HG02885 (cell line): ENCODE measurements around the gene FYTTD1.

Experiments used
- ATAC-seq: cut with Tn5 transposase; IDR thresholded peaks from one replicate; pipeline ENCODE4 v1.9.1; 2021; ENCODE audit warnings: mild to moderate bottlenecking; ENCODE audit not compliant: unreplicated experiment, poor library complexity

The FYTTD1 gene

DNA sequence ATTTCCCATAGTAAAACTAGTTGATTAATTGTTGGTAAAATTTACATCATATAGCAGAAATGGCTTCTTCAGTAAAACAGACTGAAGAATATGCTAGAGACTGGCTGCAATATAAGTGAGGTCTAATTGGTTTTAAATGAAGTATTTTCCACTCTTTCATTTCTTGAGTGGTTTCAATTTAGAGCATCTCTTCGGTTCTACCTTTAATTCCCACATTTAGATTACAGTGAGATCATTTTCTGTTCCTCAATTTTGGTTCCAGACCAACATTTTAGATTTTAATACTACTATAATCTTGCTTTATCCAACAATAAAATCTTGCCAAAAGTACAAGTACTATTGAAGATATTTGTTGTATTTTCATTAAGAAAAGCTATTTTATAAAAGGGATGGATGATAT, 40.4 kb downstream of the FYTTD1 start:
- no peak for ATAC-seq

DNA sequence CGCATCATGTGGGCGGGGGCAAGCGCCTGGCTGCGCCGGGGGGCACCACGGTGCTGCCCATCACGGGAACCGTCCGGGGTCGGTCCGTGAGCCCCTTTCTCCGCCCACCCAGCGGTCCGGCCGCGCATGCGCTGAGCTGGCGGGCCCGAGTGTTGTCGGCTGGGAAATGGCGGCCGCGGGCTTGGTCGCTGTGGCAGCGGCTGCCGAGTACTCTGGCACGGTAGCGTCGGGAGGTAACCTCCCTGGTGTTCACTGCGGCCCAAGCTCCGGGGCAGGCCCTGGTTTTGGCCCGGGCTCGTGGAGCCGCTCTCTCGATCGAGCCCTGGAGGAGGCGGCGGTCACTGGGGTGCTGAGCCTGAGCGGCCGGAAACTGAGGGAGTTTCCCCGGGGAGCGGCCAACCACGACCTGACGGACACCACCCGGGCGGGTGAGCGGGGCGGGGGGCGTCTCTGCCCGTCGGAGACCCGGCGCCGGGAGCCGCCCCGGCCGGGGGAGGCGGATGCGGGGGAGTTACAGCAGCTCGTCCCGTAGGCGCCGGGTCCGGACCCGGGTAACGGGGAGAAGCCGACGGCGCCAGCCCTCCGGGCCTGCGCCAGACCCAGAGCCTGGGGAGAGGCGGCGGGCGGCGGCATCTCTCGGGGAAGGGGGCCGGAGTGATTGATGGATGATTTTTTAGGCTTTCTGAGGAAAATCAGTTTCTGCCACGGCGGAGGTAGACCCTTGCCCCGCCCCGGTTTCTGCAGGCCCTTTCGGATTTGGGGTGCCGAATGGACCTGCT, 41.6 kb downstream of the FYTTD1 start, which contains the start of gene LRCH3:
Gene LRCH3 (plus strand): TSS at position 142 of the 779 bp plus-strand sequence. CDS start 25 bp downstream, at position 167.
- ATAC-seq: peak; percentile 80

DNA sequence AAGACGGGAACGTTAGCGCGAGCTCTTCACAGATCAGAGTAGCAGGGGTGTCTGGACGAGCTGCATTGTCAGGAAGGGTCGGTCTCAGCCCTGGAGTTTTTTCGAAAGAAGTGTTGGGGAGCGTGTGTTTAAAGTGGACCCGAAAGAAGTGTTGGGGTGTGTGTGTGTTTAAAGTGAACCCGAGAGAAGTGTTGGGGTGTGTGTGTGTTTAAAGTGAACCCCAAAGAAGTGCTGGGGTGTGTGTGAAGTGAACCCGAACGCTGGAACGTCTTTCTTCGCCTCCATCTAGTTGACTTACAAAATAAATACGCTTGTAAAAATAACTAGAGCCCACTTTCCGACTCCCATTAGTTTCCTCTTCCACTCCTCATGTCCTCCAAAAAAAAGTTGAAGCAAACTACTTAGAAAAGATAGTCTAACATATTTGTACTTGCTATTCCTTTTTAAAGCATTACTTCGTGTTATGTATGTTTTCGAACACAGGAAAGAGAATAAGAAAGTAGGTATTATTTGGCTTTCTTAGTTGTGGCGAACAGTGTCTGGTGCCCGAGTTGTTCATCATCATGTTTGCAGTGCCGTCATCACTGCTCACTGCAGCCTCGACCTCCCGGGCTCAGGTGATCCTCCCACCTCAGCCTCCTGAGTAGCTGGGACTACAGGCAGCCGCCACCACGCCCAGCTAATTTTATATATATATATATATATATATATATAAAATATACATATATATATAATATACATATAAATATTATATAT, 42.4 kb downstream of the FYTTD1 start:
- peak; percentile 28 for ATAC-seq

DNA sequence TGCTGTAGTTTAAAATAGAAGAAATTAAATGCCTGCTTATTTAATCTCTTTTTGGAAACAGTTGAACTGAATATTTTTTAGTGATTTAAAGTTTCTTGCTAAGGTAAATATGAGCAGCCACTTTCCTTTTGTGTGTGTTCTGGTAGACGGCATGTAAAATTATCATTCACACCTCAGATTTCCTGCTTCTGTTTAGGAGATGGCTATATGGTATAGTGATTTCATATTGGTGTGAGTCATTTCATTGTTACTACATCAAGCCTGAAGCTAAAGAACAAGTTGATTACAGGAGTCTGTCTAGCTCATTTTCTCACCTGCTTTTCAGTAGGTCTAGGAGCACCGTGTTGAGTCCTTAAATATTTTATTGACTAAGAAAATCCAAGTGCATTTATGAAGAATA, 43.6 kb downstream of the FYTTD1 start:
- ATAC-seq: no peak

DNA sequence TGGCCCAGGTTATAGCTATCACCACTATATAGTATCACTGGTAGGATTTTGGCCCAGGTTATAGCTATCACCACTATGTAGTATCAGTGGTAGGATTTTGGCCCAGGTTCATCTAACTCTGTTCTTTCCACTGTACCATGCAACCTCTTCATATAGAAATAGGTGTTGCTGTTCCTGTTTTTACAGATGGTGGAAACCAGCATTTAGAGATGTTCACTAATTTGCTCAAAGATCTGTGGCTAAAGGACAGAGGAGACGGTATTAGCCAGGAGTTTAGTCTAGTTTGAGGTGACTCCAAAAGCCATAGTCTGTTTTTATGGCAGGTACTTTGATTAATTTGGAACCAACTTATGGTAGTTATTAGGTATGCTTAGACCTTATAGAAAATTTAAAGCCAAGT, 44.4 kb downstream of the FYTTD1 start:
- peak; percentile 23 for ATAC-seq

DNA sequence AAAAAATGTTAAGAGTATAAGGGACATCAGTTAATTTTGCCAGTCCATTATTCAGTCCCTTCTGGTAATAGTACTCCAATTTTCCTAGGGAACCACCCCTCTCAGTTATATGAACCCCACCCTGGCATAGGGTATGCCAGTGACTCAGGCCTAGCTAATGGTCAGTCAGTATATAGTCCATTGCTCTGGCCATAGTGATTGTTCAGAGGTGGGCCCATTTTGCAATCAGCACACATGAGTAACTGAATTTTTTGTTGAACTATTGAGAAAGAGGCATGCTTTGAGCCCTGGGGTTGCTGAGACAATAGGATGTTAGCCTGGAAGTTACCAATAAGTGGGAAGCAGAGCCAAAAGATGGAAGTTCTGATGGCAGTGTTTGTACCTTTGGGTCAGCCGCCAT, 45.5 kb downstream of the FYTTD1 start:
- no peak for ATAC-seq

DNA sequence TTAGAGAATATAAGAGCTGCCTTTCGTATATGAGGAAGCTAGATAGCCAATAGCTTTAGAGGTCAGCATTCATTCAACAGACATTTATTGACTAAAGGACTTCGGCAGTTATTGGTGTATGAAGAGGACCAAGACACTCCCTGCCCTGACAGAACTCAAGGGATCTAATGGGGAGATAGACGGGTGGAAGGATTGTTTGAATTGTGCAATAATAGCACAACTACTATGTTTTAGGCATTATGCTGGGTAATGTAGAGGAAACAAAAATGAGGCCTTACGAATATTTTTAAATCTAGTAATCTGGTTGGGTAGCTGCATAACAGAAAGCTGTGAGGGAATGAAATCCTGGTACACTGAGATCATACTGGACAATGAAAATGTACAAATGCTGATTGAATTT, 46.4 kb downstream of the FYTTD1 start:
- no peak for ATAC-seq

DNA sequence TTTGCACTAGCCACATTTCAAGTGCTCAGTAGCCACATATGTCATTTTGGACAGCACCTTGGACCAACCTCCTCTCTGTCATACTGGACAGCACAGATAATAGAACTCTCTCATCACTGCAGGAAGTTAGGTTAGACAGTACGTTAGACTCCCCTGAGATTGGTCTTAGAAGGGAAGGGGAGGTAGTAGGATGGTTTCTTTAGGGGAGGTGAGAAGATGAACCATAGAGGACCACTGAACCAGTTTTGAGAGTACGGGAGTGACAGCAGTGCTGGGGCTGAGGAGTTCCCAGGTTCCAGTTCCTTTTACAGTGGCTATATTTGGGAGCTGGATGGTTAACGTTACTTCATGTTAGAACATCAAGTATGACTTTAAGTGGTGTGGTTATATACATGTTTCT, 49.2 kb downstream of the FYTTD1 start:
- peak; percentile 49 for ATAC-seq

DNA sequence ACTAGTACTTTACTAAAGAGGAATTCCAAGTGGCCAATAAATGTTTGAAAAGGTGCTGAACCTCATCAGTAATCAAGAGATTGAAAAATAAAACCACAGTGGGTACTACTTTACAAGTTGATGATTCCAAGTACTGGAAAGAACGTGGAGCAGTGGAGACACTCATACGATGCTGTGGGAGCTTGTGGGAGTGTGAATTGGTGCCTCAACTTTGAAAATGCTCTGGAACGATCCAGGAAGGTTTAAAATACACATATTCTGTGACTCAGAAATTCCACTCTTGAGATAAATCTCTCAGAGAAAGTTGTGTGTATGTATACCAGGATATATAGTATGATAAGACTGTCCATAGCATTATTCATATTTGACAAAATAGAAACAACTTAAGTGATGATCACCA, 50.7 kb downstream of the FYTTD1 start:
- no peak for ATAC-seq

DNA sequence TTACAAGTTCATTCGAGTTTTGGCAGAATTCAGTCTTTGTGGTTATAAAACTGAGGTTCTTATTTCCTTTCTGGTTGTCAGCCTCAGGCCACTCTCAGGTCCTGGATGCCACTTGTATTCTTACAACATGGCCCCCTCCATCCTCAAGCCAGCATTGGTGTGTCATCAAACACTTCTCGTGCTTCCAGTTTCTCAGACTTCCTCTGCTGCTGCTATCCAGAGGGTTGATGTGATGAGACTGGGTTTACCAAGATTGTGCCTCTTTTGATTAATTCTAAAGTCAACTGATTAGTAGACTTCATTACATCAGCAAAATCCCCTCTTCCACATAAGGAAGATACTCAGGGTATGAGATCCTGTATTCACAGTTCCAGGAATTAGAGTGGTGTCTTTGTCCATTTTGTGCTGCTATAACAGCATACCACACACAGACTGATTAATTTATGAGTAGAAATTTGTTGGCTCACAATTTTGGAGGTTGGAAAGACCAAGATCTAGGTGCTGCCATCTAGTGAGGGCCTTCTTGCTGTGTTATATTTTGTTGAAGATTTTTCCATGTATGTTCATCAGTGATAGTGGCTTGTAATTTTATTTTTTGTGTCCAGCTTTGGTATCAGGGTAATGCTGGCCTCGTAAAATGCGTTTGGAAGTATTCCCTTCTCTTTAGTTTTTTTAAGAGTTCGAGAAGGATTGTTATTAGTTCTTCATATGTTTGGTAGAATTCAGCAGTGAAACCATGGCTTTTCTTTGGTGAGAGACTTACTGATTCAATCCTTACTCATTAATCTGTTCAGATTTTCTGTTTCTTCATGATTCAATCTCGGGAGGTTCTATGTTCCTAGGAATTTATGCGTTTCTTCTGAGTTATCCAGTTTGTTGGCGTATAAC, 52.5 kb downstream of the FYTTD1 start:
- ATAC-seq: no peak

DNA sequence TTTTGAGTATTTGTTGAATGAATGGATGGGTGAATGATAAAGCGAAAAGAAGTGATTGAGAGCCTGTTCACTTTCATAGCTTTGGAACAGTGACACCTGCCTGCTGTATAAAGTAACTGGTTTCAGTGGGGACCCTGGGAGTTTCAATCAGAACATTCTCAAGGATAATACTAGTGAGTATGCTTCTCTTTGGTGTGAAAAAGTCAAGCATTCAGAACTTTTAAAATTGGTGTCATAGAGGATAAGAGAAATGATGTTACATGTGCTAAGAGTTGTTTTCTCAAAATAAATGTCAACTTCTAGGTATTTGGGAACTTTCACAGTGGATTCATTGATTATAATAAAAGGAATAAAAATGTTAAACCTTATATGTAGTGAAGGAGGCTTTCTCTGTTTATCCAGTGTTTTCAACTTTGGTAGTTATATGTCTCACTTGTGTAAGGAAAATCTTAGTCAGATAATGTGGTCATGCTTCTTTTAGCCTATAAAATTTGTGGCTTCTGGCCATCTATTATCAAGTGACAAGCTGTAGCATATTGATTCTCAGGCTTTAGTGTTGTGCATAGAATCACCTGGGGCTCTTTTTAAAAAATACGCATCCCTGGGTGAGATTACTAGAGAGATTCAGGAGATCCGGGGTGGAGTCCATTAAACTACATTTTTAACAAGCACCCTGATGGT, 53.2 kb downstream of the FYTTD1 start:
- no peak for ATAC-seq

DNA sequence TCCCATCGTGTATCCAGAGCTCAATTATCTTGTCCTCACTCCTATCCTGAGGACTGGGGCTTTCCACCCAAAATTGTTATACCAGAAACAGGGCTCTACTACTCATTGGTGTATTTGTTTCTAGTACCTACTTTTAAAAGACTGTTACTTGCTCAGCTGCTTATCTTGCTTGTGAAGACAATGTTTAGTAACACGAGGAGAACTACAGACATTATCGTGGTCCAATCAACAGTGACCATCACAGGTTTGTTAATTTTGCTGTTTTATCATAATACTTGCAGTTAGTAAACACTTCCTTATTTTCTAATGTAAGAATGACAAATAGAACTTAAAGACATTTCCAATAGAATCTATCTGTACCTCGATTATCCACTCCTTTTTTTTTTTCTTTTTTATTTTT, 54.8 kb downstream of the FYTTD1 start:
- ATAC-seq: no peak

DNA sequence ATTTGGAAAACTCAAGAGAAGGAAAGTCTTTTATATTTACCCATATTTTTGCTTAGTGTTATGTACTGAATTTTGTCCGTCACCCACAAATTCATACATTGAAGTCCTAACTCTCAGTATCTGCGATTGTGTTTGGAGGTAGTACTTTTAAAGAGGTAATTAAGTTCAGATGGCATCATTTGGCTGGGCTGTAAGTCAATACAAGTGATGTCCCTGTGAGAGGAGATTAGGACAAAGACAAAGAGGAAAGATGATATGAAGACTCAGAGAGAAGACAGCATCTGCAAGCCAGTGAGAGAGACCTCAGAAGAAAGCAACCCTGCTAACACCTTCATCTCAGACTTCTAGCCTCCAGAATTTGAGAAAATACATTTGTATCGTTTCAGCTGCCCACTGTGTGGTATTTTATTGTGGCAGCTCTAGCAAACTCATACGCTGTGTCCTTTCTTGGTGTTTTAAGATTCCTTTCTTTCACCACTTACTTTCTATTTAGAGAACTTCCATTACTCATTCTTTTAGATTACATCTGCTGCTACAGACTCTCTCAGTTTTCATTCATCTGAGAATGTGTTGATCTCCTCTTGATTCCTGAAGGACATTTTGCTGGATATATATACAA, 58.4 kb downstream of the FYTTD1 start:
- ATAC-seq: no peak

DNA sequence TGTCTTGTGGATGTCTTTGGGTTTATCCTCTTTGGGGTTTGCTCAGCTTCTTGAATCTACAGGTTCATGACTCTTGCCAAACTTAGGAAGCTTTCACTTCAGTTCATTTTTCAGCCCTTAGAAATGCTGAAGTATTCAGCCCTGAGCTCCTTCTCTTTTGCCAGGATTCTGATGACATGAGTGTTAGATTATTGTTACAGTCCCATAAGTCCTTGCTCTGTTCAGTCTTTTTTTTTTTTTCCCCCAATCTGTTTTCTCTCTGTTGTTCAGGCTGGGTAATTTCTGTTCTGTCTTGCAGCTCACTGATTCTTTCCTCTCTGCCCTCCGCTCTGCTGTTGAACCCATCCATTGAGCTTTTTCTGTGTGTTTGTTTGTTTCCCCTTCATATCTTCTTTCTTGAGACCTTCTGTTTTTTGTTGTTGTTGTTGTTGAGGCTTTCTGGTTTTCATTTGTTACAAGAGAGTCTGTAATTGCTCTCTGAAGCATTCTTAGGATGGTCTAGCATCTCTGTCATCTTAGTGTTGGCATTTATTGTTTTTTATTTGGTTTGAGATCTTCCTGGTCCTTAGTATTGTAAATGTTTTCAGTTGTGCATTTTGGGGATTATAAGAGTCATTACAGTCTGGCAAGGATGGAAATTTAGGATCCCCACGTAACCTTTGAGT, 59.8 kb downstream of the FYTTD1 start:
- ATAC-seq: no peak

DNA sequence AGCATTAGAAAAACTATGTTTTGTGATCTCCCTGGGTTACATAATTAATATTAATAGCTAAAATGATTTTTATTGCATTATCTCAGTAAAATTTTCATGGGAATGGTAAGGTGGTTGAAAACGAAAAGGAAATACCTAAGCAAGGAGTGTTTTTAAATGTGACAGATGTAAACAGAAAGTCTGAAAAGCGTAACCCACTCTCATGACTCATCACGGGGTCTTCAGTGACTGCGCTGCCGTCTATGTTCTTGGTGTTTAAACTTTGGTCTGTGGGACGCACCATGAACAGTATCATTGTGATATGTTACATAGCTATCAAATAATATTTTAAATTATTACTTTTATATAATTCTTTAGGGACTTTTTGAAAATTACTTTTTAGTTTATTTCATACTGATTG, 61.2 kb downstream of the FYTTD1 start:
- ATAC-seq: no peak

DNA sequence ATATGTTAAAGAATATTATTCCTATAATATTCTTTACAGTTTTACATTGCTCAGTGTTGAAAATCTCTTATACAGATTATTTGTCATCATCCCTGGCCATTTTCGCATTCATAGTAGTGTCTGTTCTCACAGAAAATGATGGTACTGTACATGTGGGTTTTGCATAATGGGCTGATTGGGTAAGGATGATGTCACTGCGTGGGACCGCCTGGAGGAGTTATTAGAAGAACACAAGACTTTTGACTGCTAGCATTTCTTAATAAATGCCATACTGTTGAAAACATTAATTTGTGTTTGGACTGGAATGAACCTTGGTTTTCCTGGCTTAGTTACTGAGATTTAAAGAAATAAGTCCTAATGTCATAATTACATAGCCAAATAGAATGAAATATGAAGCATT, 61.7 kb downstream of the FYTTD1 start:
- no peak for ATAC-seq

DNA sequence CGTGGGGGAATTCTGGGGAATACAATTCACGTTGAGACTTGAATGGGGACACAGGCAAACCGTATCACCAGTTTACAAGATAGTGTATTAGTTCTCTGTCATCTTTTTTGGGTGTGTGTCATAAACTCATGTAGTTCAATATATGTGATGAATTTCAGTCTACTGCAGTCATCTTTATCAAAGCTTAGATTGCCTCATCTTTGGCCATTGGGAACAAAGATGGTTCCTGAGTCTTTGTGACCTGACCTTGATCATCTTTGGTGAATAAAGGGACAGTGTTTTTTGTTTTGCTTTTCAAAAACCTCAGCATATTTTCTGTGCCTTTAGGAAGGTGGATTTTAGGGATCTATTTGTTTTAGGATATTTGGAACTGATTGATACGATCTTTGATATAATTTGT, 64.7 kb downstream of the FYTTD1 start:
- no peak for ATAC-seq

DNA sequence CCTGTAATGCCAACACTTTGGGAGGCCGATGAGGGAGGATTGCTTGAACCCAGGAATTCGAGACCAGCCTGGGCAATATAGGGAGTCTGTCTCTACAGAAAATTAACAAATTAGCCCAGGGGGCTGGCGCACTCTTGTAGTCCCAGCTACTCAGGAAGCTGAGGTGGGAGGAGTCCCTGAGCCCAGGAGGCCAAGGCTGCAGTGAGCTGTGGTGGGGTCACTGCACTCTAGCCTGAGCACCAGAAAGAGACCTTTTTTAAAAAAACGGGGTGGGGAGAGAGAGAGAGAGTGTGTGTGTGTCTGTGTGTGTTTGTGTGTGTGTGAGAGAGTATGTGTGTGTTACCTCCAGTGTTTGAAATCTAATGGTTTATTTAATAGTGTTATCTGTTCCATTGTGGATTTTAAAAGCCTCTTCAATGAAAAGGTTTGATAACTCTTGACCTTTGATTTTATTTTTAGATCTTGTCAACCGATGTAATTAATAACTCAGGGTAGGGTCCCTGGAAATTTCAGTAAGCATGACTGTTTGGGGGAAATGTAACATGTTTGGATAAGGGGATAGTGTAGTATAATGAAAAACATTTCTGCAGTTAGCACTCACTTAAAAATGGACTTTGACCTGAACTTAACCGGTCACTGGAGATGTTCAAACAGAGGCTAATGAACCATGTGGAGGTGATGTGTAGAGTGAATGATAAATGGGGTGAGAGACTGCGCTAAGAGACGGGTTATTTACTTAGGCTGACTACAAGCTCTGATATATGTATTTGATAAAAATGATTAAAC, 71.1 kb downstream of the FYTTD1 start:
- ATAC-seq: no peak
